ENCODE data around the gene UBLCP1. TPM values are rescaled to one million over a fixed set of nuclear protein-coding genes. Genes with fewer than 3 reads are reported as not detected.

Gene UBLCP1
- total and polyA plus RNA-seq, 3 donors from 2014 or later, result 29.6 to 39.1 (median 31.2) TPM

- DNase-seq, result no peak
Observed at GRCh38 chr5:159332800-159333544, 69.9 kb downstream of the UBLCP1 start.

GRCh38 chr5:159333545-159333925, 70.4 kb downstream of the UBLCP1 start:
- no peak overlapping the region for H3K4me3 ChIP-seq
- TF ChIP-seq CTCF (IDR thresholded peaks at IDR 0.05) (no peak), POLR2A (IDR thresholded peaks at IDR 0.05) (no peak)
- DNase-seq, result no peak
- H3K27ac ChIP-seq, result no peak overlapping the region
- no peaks in the 10 kb centered on the region for H3K9me3 ChIP-seq
- no peaks in the 10 kb centered on the region for H3K4me1 ChIP-seq
- intact Hi-C loops (cut with DNase I; ENCODE audit: low total_unique reads), result no loop called here
- H3K36me3 ChIP-seq (ENCODE audit: low read depth, missing control alignments), result no peaks in the 10 kb centered on the region
- no peaks in the 10 kb centered on the region for H3K27me3 ChIP-seq
- 68 to 87% methylated on average over 1 of the region's 1 CpG for WGBS, 2 donors

More at GRCh38 chr5:159332800-159333544, 69.9 kb downstream of the UBLCP1 start:
- no peak overlapping the region for H3K27ac ChIP-seq
- TF ChIP-seq CTCF (IDR thresholded peaks at IDR 0.05), result no peak
- no peak for TF ChIP-seq POLR2A (IDR thresholded peaks at IDR 0.05)
- H3K27me3 ChIP-seq, result no peaks in the 10 kb centered on the region
- H3K36me3 ChIP-seq (ENCODE audit: low read depth, missing control alignments), result no peaks in the 10 kb centered on the region
- no peaks in the 10 kb centered on the region for H3K4me1 ChIP-seq
- no peak overlapping the region for H3K4me3 ChIP-seq
- H3K9me3 ChIP-seq, result no peaks in the 10 kb centered on the region
- WGBS, 2 donors, result 79 to 81% methylated on average over 6 of the region's 6 CpGs
- intact Hi-C loops (cut with DNase I; ENCODE audit: low total_unique reads), result no loop called here

Small RNA genes within 50 kb of the gene (small RNA-seq; reads per million reads assigned to genes)
- 0 reads per million in 2 donors for gene RF00263
- gene RNU4ATAC2P, result 0 reads per million in 2 donors

Other genes starting within 250 kb of the UBLCP1 start
- gene EBF1, start 163.4 kb upstream of the UBLCP1 start, total RNA-seq, result 10 to 100 TPM; 18.8 to 23.5 TPM
- 9.9 TPM for gene EBF1, start 163.4 kb upstream of the UBLCP1 start, polyA plus RNA-seq (ENCODE audit: insufficient read depth, low read depth, low replicate concordance)
- gene RNF145, start 53.7 kb upstream of the UBLCP1 start, total RNA-seq, result 10 to 100 TPM; 39.5 to 40.4 TPM
- gene RNF145, start 53.7 kb upstream of the UBLCP1 start, polyA plus RNA-seq (ENCODE audit: insufficient read depth, low read depth, low replicate concordance), result 30.0 TPM
- not detected for gene IL12B, start 67.2 kb downstream of the UBLCP1 start, total RNA-seq
- gene IL12B, start 67.2 kb downstream of the UBLCP1 start, polyA plus RNA-seq (ENCODE audit: insufficient read depth, low read depth, low replicate concordance), result 0.15 TPM

Data from testis (tissue), 3 donors.